A549 (cell line): ENCODE measurements around the gene PTRH1. TPM values are rescaled to one million over a fixed set of nuclear protein-coding genes. Genes with fewer than 3 reads are reported as not detected.

Experiments
- ATAC-seq, 2 experiments: fragments of 200-7000 bp in 1 of 2; fragments of >200 bp in 1 of 2; cut with Nextera tagmentation in 1 of 2; cut with Tn5 transposase in 1 of 2; 3 replicates each; pipeline versions ENCODE4 v1.8.0 to v1.9.1; 2018 to 2020; ENCODE audit warnings: mild to moderate bottlenecking in 1 of 2, moderate library complexity in 1 of 2
- CTCF ChIA-PET: fragments of 300-600 bp; sonication (Branson Sonifier 250); formaldehyde crosslinking; extraction: SDS; loops from one replicate; lab custom pipeline; 2021; ENCODE audit warnings: antibody characterized with exemption, inconsistent platforms; lab: Yijun Ruan, JAX
- POLR2A ChIA-PET: fragments of 350-600 bp; formaldehyde crosslinking; extraction: SDS; loops from one replicate; lab custom pipeline; 2021; ENCODE audit warnings: antibody characterized with exemption, inconsistent platforms; lab: Yijun Ruan, JAX
- DNase-seq, 2 experiments: peaks; one replicate each; pipeline versions ENCODE4 v3.0.0 to v3.0.0-alpha.2; 2011 to 2016; ENCODE audit warnings: low read depth in 1 of 2, low spot score in 1 of 2
- FAIRE-seq: peaks from 2 replicates; lab custom pipeline; 2011; peaks lifted over from hg19 to GRCh38; lab: Jason Lieb, UNC
- H3K27ac ChIP-seq, 2 experiments: fragments of >200 bp; sonication (Bioruptor Twin); formaldehyde crosslinking; 3 replicates each; pipeline ENCODE4 v1.5.1; 2016 to 2017
- H3K4me1 ChIP-seq: fragments of >200 bp; sonication (Bioruptor Twin); formaldehyde crosslinking; 3 replicates; pipeline ENCODE4 v1.6.1; 2016
- H3K4me2 ChIP-seq: fragments of >200 bp; sonication (Bioruptor Twin); formaldehyde crosslinking; 3 replicates; pipeline ENCODE4 v1.6.1; 2016
- H3K4me3 ChIP-seq: fragments of >200 bp; sonication (Bioruptor Twin); formaldehyde crosslinking; 3 replicates; pipeline ENCODE4 v1.5.1; 2016
- H3K9me3 ChIP-seq: fragments of >200 bp; sonication (Bioruptor Twin); formaldehyde crosslinking; 3 replicates; pipeline ENCODE4 v1.6.1; 2016
- BHLHE40 ChIP-seq: IDR thresholded peaks from 2 replicates; pipeline ENCODE4 v1.6.1; 2012; ENCODE audit warnings: low read depth, low read length, inconsistent platforms
- CBX8 ChIP-seq: fragments of 200-600 bp; sonication (generic); IDR thresholded peaks from 2 replicates; pipeline ENCODE4 v1.6.1; 2016
- CEBPB ChIP-seq, 2 experiments: fragments of >200 bp in 1 of 2; sonication (Bioruptor Twin) in 1 of 2; formaldehyde crosslinking in 1 of 2; IDR thresholded peaks; 2 replicates each; pipeline ENCODE4 v1.6.1; 2012 to 2016
- CHD2 ChIP-seq: fragments of 150-350 bp; IDR thresholded peaks from 2 replicates; pipeline ENCODE4 v1.6.1; 2014; ENCODE audit warnings: low read length; ENCODE audit not compliant: partially characterized antibody
- CHD4 ChIP-seq: fragments of 200-600 bp; sonication (generic); IDR thresholded peaks from 2 replicates; pipeline ENCODE4 v1.6.1; 2016; ENCODE audit warnings: antibody characterized with exemption, mild to moderate bottlenecking, borderline replicate concordance
- EHF ChIP-seq: fragments of 250-450 bp; sonication (Bioruptor Pico); IDR thresholded peaks from 2 replicates; pipeline ENCODE4 v1.5.0; 2020; ENCODE audit warnings: mild to moderate bottlenecking
- EHMT2 ChIP-seq: fragments of 200-600 bp; sonication (generic); IDR thresholded peaks from 2 replicates; pipeline ENCODE4 v1.6.1; 2016; ENCODE audit warnings: antibody characterized with exemption, low read depth, mild to moderate bottlenecking, moderate library complexity
- FOXS1 ChIP-seq: fragments of 250-450 bp; sonication (Bioruptor Pico); IDR thresholded peaks from 2 replicates; pipeline ENCODE4 v1.5.0; 2020; ENCODE audit warnings: mild to moderate bottlenecking, moderate library complexity
- HDAC2 ChIP-seq: fragments of 200-600 bp; sonication (generic); IDR thresholded peaks from 2 replicates; pipeline ENCODE4 v1.6.1; 2016
- JUN ChIP-seq, 2 experiments: fragments of >200 bp; sonication (Bioruptor Twin); formaldehyde crosslinking; IDR thresholded peaks; 2 replicates in 1 of 2; 3 replicates in 1 of 2; pipeline ENCODE4 v1.6.1; 2016 to 2017
- JUNB ChIP-seq: fragments of >200 bp; sonication (Bioruptor Twin); formaldehyde crosslinking; IDR thresholded peaks from 2 replicates; pipeline ENCODE4 v1.6.1; 2016
- MAFK ChIP-seq: fragments of 450-650 bp; IDR thresholded peaks from 2 replicates; pipeline ENCODE4 v1.6.1; 2014; ENCODE audit not compliant: partially characterized antibody
- MAX ChIP-seq: IDR thresholded peaks from 2 replicates; pipeline ENCODE4 v1.6.1; 2012
- MYC ChIP-seq: IDR thresholded peaks from 2 replicates; pipeline ENCODE4 v1.6.1; 2012; ENCODE audit warnings: mild to moderate bottlenecking, inconsistent platforms, low read length, improper control_type of control experiment, borderline replicate concordance
- NFE2L2 ChIP-seq: fragments of 150-350 bp; conservative IDR thresholded peaks from 2 replicates; pipeline ENCODE4 v1.6.1; 2014; ENCODE audit warnings: low read length
- PBX3 ChIP-seq: IDR thresholded peaks from 2 replicates; pipeline ENCODE4 v1.6.1; 2012
- POLR2A ChIP-seq: IDR thresholded peaks from 2 replicates; pipeline ENCODE4 v1.6.1; 2012; ENCODE audit warnings: mild to moderate bottlenecking, low read length
- RARB ChIP-seq: fragments of 250-450 bp; sonication (Bioruptor Pico); IDR thresholded peaks from 2 replicates; pipeline ENCODE4 v1.8.0; 2021; ENCODE audit warnings: mild to moderate bottlenecking, moderate library complexity
- RNF2 ChIP-seq: fragments of 200-600 bp; sonication (generic); IDR thresholded peaks from 2 replicates; pipeline ENCODE4 v1.6.1; 2016; ENCODE audit warnings: low read depth, mild to moderate bottlenecking, antibody characterized with exemption, moderate library complexity, borderline replicate concordance
- SMC3 ChIP-seq: fragments of >200 bp; sonication (Bioruptor Twin); formaldehyde crosslinking; IDR thresholded peaks from 3 replicates; pipeline ENCODE4 v1.6.1; 2018; ENCODE audit warnings: inconsistent platforms
- SREBF2 ChIP-seq: fragments of 450-650 bp; IDR thresholded peaks from 2 replicates; pipeline ENCODE4 v1.6.1; 2014; ENCODE audit warnings: mild to moderate bottlenecking, moderate library complexity
- TP53 ChIP-seq: fragments of 250-450 bp; sonication (Bioruptor Pico); IDR thresholded peaks from 2 replicates; pipeline ENCODE4 v1.5.0; 2021; ENCODE audit warnings: mild to moderate bottlenecking, moderate library complexity
- ZC3H11A ChIP-seq: fragments of 450-650 bp; IDR thresholded peaks from 2 replicates; pipeline ENCODE4 v1.6.1; 2014; ENCODE audit warnings: antibody characterized with exemption, mild to moderate bottlenecking
- ZFP36 ChIP-seq: fragments of 450-650 bp; IDR thresholded peaks from 2 replicates; pipeline ENCODE4 v1.6.1; 2014; ENCODE audit warnings: borderline replicate concordance; ENCODE audit not compliant: partially characterized antibody
- ZSCAN20 ChIP-seq: fragments of 250-450 bp; sonication (Bioruptor Pico); IDR thresholded peaks from 2 replicates; pipeline ENCODE4 v1.8.0; 2022; ENCODE audit warnings: mild to moderate bottlenecking, moderate library complexity
- WGBS: methylation state at CpG from one replicate; pipeline ENCODE4 v1.1.6; 2017; ENCODE audit errors: missing lambda C conversion rate; 5-methylcytosine and 5-hydroxymethylcytosine counted together
- polyA plus RNA-seq, 4 experiments: library from polyadenylated mRNA; depleted of rRNA in 3 of 4; stranded (reverse); fragments of >200 nt; fragmentation: RNase III in 1 of 4; extraction: RNeasy Plus Mini Kit Qiagen cat#74134 plus additional on column Dnase treatment in 1 of 4; gene quantifications; 2 replicates in 3 of 4; 3 replicates in 1 of 4; pipeline ENCODE4 v1.2.3, GENCODE V29; 2011 to 2017
- TF ChIP-seq, protein P1 (sequence below): fragments of 200-600 bp; sonication (generic); IDR thresholded peaks from 2 replicates; pipeline ENCODE4 v1.6.1; 2016; ENCODE audit warnings: antibody characterized with exemption, mild to moderate bottlenecking, moderate library complexity
- TF ChIP-seq, protein P2 (sequence below): fragments of 450-650 bp; IDR thresholded peaks from 2 replicates; pipeline ENCODE4 v1.6.1; 2014; ENCODE audit warnings: antibody characterized with exemption
- TF ChIP-seq, protein P3 (sequence below): fragments of >200 bp; sonication (Bioruptor Twin); formaldehyde crosslinking; IDR thresholded peaks from 3 replicates; pipeline ENCODE4 v1.5.1; 2016
- TF ChIP-seq, protein P4 (sequence below): fragments of 250-450 bp; sonication (Bioruptor Pico); IDR thresholded peaks from 2 replicates; pipeline ENCODE4 v1.5.0; 2020; ENCODE audit warnings: low read depth, mild to moderate bottlenecking, moderate library complexity

The PTRH1 gene
- polyA plus RNA-seq, 2 of the 4 experiments (the other 2 are of a cell fraction) = 5.1 to 11.4 TPM

GRCh38 chr9:127746959-127747569 lies 31.6 kb upstream of the PTRH1 start:
- ATAC-seq = no peak
- WGBS = 46% methylated on average over 11 of the region's 15 CpGs
- Histone ChIP-seq H3K4me3 (no peak overlapping the region), H3K27ac (no peak overlapping the region), H3K9me3 (no peaks in the 10 kb centered on the region), H3K4me2 (no peak overlapping the region), H3K4me1 (peaks cover 8% of the 10 kb centered on the region)
- POLR2A ChIA-PET = no interaction called here
- no peak for TF ChIP-seq CEBPB (IDR thresholded peaks at IDR 0.05)
- no peak for TF ChIP-seq SMC3
- no peak for TF ChIP-seq MAX
- no peak for TF ChIP-seq JUNB
- no peak for TF ChIP-seq CHD2
- TF ChIP-seq CBX8 = no peak
- TF ChIP-seq RNF2 = no peak
- TF ChIP-seq HDAC2 = no peak
- TF ChIP-seq TP53 (CRISPR knock-in tag) = no peak
- no peak for TF ChIP-seq ZSCAN20 (CRISPR knock-in tag)
- TF ChIP-seq MYC = no peak
- no peak for TF ChIP-seq RARB
- TF ChIP-seq ZFP36 = no peak
- no peak for TF ChIP-seq EHMT2
- no peak for TF ChIP-seq SREBF2
- TF ChIP-seq NFE2L2 = no peak
- TF ChIP-seq, protein P1, sequence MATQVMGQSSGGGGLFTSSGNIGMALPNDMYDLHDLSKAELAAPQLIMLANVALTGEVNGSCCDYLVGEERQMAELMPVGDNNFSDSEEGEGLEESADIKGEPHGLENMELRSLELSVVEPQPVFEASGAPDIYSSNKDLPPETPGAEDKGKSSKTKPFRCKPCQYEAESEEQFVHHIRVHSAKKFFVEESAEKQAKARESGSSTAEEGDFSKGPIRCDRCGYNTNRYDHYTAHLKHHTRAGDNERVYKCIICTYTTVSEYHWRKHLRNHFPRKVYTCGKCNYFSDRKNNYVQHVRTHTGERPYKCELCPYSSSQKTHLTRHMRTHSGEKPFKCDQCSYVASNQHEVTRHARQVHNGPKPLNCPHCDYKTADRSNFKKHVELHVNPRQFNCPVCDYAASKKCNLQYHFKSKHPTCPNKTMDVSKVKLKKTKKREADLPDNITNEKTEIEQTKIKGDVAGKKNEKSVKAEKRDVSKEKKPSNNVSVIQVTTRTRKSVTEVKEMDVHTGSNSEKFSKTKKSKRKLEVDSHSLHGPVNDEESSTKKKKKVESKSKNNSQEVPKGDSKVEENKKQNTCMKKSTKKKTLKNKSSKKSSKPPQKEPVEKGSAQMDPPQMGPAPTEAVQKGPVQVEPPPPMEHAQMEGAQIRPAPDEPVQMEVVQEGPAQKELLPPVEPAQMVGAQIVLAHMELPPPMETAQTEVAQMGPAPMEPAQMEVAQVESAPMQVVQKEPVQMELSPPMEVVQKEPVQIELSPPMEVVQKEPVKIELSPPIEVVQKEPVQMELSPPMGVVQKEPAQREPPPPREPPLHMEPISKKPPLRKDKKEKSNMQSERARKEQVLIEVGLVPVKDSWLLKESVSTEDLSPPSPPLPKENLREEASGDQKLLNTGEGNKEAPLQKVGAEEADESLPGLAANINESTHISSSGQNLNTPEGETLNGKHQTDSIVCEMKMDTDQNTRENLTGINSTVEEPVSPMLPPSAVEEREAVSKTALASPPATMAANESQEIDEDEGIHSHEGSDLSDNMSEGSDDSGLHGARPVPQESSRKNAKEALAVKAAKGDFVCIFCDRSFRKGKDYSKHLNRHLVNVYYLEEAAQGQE = no peak
- no peak for TF ChIP-seq POLR2A
- TF ChIP-seq, protein P2, sequence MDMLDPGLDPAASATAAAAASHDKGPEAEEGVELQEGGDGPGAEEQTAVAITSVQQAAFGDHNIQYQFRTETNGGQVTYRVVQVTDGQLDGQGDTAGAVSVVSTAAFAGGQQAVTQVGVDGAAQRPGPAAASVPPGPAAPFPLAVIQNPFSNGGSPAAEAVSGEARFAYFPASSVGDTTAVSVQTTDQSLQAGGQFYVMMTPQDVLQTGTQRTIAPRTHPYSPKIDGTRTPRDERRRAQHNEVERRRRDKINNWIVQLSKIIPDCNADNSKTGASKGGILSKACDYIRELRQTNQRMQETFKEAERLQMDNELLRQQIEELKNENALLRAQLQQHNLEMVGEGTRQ = no peak
- TF ChIP-seq, protein P3, sequence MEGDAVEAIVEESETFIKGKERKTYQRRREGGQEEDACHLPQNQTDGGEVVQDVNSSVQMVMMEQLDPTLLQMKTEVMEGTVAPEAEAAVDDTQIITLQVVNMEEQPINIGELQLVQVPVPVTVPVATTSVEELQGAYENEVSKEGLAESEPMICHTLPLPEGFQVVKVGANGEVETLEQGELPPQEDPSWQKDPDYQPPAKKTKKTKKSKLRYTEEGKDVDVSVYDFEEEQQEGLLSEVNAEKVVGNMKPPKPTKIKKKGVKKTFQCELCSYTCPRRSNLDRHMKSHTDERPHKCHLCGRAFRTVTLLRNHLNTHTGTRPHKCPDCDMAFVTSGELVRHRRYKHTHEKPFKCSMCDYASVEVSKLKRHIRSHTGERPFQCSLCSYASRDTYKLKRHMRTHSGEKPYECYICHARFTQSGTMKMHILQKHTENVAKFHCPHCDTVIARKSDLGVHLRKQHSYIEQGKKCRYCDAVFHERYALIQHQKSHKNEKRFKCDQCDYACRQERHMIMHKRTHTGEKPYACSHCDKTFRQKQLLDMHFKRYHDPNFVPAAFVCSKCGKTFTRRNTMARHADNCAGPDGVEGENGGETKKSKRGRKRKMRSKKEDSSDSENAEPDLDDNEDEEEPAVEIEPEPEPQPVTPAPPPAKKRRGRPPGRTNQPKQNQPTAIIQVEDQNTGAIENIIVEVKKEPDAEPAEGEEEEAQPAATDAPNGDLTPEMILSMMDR = no peak
- CTCF ChIA-PET = interaction anchor here (0.6 to 7.5 kb wide), 9 partner anchors 12 to 176 kb away, joined by 3 to 55 read pairs (median 3); partner anchors contain the start of genes SH2D3C and TOR2A
- no peak for DNase-seq
- FAIRE-seq = no peak

- CTCF ChIA-PET = interaction anchor here (0.6 to 9.6 kb wide), 12 partner anchors 10 to 176 kb away, joined by 3 to 114 read pairs (median 10); partner anchors contain the start of genes CDK9, ST6GALNAC4 and TOR2A
- WGBS = 81% methylated on average over 18 of the region's 19 CpGs
- POLR2A ChIA-PET = interaction anchor here (0.6 to 1.3 kb wide), 2 partner anchors 41 to 324 kb away, joined by 3 to 4 read pairs; partner anchors contain the start of gene CDK9
- TF ChIP-seq JUN (IDR thresholded peaks at IDR 0.05) = no peak
- TF ChIP-seq EHF (CRISPR knock-in tag) = no peak
- no peak for TF ChIP-seq EHMT2
- TF ChIP-seq BHLHE40 = no peak
- TF ChIP-seq CHD4 = no peak
- TF ChIP-seq PBX3 = no peak
- no peak for TF ChIP-seq FOXS1
- TF ChIP-seq, protein P2 = no peak
- no peak for TF ChIP-seq MAFK
- no peak for TF ChIP-seq ZC3H11A
- TF ChIP-seq, protein P4, sequence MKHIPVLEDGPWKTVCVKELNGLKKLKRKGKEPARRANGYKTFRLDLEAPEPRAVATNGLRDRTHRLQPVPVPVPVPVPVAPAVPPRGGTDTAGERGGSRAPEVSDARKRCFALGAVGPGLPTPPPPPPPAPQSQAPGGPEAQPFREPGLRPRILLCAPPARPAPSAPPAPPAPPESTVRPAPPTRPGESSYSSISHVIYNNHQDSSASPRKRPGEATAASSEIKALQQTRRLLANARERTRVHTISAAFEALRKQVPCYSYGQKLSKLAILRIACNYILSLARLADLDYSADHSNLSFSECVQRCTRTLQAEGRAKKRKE (CRISPR knock-in tag) = no peak
Measured at GRCh38 chr9:127744398-127745110, 29.1 kb upstream of the PTRH1 start.

More at GRCh38 chr9:127744398-127745110, 29.1 kb upstream of the PTRH1 start:
- FAIRE-seq = no peak
- no peak for ATAC-seq
- H3K4me3 ChIP-seq = no peak overlapping the region
- peaks cover 31% of the 10 kb centered on the region for H3K4me1 ChIP-seq
- DNase-seq = no peak
- no peak overlapping the region for H3K27ac ChIP-seq
- no peaks in the 10 kb centered on the region for H3K9me3 ChIP-seq
- no peak overlapping the region for H3K4me2 ChIP-seq
